Measurements from ENCODE around the gene SLC35F1.

The SLC35F1 gene

DNA sequence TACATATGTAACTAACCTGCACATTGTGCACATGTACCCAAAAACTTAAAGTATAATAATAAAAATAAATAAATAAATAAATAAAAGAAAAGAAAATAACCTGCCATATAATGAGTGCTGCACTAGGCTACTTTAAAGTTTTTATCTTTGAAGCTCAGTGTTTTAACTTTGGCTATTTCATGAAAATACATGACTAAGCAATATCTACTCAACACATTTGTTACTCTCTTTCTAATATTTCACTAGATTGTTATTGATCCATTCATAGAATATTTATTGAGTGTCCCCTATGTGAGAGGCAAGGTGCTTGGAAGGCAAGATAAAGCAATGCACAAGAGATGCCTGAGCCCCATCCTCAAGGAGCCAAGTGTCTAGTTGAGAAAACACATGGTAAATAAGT lies 221.7 kb downstream of the SLC35F1 start:
- DNase-seq, result no peak

DNA sequence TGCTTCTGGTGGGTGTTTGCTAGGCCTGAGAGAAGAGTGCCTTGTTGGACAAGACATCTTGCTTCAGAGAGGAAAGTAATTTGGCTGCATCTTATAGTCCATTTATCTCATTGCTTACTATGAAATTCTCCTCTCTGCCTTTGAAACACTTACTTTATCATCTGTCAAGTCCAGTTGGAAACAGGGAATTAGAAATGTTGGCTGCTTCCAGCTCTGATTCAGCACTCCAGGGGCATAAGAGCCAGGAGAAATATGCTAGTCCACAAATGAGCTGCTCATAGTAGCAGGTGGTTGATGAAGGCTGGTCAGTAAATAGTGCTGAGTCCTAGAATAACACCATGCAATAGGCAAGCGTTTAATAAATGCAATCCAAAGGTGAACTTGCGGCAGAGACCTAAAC lies 227.1 kb downstream of the SLC35F1 start:
- no peak for DNase-seq

DNA sequence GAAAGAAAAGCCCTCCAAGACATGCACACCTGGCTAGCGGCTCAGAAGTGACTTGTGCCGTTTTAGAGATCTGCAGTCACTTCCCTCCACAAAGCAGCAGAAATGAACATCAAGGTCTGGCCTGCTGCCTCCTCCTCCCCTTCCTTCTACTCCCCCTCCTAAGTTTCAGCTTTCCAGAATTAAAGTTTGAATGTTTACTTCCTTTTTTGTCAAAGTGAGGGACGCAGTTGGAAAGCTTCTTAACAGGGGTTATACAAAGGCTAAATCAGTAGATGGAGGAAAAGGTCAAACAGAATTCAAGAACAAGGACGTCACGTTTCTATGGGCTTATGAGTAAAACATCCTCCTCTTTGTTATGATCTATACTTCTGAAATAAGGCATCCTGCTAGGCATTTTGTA lies 227.7 kb downstream of the SLC35F1 start:
- no peak for DNase-seq

- DNase-seq, result no peak
These were observed 228.3 kb downstream of the SLC35F1 start for GRCh38 chr6:118135371-118135770.

- no peak for DNase-seq
These were observed 234.1 kb downstream of the SLC35F1 start for GRCh38 chr6:118141211-118141610.

DNA sequence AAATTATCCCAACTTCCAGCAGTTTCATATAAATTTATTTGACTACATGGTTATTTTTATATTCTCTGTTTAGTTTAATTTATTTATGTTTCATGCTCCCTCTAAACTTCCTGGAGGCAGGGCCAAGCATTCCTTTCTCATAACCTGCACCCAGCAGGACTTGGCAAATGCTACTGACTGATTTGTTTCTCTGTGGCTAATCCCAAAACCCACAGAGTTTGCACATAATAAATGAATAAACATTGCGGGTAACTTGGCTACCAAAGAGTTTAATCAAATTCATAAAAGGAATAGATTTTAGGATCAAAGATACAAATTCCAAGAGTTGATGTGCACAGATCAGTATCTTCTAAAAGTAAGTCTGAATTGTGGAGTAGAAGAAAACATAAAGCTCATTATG lies 239.5 kb downstream of the SLC35F1 start:
- no peak for DNase-seq

DNA sequence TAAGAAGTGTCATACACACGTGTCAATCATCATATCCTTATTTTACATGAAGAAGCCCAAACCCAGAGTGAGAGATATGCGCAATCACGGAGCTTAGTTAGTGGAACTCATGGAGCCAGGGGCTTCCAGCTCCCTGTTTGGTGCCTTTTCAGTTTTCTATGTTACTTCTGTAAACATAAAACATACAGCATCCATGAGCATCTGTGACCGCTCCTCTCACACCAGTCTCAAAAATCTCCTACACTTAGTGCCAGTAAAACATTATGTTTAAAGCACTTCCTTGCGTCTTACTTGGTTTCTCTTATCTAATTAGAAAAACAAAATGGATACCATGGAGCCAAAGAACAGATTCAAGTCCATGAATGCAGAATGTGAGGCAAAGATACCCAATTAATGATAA lies 240.4 kb downstream of the SLC35F1 start:
- DNase-seq, result no peak

GRCh38 chr6:118148561-118148960 lies 241.5 kb downstream of the SLC35F1 start:
- DNase-seq, result no peak

GRCh38 chr6:118152524-118152923 lies 245.5 kb downstream of the SLC35F1 start:
- DNase-seq, result no peak

DNA sequence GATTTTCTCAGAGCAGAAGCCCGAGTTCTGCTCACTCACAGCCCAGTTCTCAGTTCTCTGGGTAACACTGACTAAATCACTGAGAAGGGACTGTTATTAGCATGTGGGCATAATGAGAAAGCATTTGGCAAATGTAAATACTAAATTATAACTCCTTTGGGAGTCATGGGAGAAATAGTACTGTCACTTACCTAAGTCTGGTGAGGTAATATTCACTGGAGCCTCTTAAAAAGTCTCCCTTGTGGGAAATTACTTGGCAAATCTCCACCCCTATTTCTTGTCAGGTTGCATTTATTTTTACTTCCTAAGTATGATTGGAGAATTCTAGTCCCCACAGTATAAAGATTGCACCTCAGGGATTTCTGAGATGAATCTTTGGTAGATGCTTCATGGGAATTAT lies 254.3 kb downstream of the SLC35F1 start:
- no peak for DNase-seq

- no peak for DNase-seq
These were observed 256.5 kb downstream of the SLC35F1 start for GRCh38 chr6:118163542-118163941.

DNA sequence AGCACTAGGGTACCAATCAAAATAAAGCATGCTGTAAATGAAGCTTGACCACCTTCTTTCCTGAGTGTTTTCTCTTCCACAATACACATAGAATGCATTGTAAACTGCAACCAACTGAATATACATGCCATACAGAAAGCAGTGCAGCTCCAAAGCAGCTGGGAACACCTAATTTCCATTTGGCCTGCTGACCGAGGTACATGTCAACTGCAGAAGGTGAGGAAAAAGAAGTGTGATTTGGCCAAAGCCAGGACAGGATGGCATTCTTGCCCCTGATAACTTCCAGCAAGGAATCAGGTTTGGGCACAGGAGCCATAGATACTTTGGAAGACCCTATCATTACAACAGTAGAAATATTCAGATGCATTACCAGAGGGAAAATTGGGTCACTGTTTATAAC lies 258.4 kb downstream of the SLC35F1 start:
- no peak for DNase-seq

- no peak for DNase-seq
These were observed 261.4 kb downstream of the SLC35F1 start for GRCh38 chr6:118168421-118168820.

DNA sequence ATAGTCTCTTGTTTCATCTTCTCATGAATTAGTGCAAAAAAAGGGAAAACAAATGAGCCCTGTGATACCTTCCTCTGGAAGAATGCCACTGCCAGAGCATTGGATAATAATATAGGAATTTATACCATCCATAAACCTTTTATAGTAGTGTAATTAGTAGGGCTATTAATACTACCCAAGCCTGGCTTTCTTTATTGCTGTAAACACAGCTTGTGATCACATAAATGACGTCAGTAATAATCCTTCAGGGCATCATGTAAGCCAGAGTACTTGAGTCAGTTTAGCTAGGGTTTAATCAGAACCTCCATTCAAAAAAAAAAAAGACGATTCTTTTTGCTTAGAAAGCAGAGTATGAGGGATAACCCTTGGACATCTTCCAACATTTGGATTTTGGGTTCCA lies 264.8 kb downstream of the SLC35F1 start:
- no peak for DNase-seq

GRCh38 chr6:118174071-118174470 lies 267.0 kb downstream of the SLC35F1 start:
- no peak for DNase-seq

GRCh38 chr6:118177720-118178119 lies 270.7 kb downstream of the SLC35F1 start:
- DNase-seq, result no peak

GRCh38 chr6:118179048-118179447 lies 272.0 kb downstream of the SLC35F1 start:
- DNase-seq, result no peak

DNA sequence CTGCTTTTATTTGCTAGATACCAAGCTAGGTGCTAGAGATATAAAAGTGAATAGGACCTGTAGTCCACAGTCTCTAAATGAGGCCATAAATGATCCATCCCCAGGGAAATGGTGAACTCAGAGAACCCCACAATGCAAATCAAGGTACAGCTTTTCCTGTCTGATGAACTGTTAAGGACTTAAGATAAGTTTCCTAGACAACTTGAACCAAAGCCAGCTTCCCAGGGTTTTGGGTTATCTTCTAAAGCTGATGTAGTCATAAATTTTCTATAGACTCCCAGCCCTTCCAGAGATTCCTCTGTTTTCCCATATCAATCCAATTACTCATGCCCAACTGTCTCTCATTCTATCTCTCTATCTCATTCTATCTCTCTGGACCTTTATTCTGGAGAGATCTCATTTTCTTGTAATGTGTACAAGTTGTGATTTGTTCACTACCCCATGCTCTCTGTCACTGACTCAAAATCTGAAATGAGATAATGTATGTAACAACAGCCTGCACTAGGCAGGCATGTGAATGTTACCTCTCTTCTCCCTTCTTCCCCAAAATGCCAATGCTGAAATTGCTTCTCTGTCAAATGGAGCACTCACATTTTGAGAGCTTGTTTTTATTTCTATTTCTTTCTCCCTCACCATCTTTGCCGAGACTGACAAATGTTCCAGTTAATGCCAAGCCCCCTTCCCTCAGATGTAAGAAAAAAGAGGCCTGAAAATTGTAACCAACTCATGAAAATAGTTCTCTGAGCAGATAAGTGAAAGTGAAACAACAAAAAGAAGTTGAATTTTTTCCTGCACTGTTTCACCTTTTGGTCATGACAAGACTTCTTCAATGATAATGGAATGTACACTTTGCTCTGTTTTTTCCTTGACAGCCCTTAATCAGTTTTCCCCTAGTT lies 279.9 kb downstream of the SLC35F1 start:
- DNase-seq, result no peak

GRCh38 chr6:118187568-118188164 lies 280.6 kb downstream of the SLC35F1 start:
- no peak for DNase-seq

DNA sequence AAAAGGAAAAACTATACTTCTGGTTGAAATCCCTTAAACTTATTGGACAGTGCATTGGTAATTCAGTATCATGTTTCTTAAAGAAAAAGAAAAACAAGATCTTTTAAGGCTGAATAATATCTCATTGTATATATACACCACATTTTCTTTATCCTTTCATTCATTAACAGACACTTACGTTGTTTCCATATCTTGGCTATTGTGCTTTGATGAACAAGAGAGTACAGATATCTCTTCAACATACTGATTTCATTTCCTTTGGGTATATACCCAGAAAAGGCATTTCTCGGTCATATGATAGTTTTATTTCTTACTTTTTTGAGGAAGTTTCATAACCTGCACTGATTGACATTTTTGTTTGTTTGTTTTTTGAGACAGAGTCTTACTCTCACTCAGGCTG lies 281.5 kb downstream of the SLC35F1 start:
- DNase-seq, result no peak

DNA sequence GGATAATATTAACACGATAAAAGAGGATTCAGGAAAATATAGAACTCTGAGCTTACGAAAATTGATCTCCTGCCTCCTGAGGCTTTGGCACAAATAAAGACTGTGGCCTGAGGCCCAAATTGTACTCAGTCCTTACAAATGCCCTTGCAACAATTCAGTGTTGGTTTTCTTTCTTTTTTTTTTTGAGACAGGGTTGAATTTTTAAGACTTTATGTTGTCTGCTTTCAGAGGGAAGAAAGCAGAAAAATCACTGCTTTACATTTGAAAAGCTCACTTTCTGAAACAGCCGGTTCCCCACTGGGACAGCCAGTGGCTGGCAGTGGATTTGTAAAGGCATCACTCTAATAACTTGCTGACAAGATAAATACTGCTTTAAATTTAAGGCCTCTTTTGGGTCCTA lies 290.5 kb downstream of the SLC35F1 start:
- no peak for DNase-seq

GRCh38 chr6:118198746-118199145 lies 291.7 kb downstream of the SLC35F1 start:
- DNase-seq, result no peak

DNA sequence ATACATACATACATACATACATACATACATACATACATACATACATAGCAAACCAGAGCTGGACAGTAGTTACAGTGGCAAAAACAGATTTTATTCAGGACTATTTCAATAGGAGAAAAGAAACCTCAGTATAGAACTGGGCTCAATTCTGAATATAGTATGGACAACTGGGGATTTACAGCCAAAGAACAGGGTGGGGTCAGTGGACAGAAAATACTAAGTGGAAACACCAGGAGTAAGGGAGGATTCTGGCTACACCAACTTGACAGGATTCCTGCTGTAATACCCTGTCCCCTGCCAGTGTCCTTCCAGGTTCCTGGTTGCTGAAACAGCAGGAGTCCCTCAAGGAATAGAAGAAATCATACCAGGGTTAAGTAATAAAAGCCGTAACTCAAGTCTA lies 293.1 kb downstream of the SLC35F1 start:
- no peak for DNase-seq

- no peak for DNase-seq
These were observed 295.5 kb downstream of the SLC35F1 start for GRCh38 chr6:118202517-118202916.

DNA sequence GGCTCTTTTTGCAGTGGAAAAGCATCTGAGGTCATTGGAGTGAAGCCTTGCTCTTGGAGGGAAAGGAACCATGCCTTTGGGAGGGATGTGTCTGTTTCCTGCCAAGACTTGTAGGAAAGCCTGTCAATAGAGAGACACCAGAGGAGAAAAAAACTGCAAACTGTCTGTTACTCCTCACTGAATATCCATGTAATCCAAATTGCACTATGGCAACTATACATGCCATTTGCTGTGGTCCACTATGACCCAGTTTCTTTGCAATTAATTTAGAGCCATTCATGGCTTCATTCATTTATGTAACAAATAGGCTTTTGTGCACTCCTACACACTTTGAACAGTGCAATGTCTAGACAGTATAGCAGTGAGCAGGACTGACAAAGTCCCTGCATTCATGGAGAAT lies 296.5 kb downstream of the SLC35F1 start:
- no peak for DNase-seq

Measured in CD4-positive, alpha-beta T cell treated with Interleukin-17A for 4 hours (primary cell).